Hepatocyte (in vitro differentiated cells): ENCODE data around the gene ATP1B1. TPM values are rescaled to one million over a fixed set of nuclear protein-coding genes. Genes with fewer than 3 reads are reported as not detected.

ENCODE experiments used
- DNase-seq: peaks from one replicate; pipeline ENCODE4 v3.0.0-alpha.2; 2016; ENCODE audit warnings: low spot score
- H2AFZ ChIP-seq: fragments of 200-600 bp; sonication (generic); 2 replicates; pipeline ENCODE4 v1.6.0; 2016; ENCODE audit warnings: antibody characterized with exemption, mild to moderate bottlenecking
- H3K27ac ChIP-seq: fragments of 200-600 bp; sonication (generic); 2 replicates; pipeline ENCODE4 v1.5.1; 2016; ENCODE audit warnings: mild to moderate bottlenecking
- H3K27me3 ChIP-seq: fragments of 200-600 bp; sonication (generic); 2 replicates; pipeline ENCODE4 v1.6.1; 2016
- H3K36me3 ChIP-seq: fragments of 200-600 bp; sonication (generic); replicated peaks from 2 replicates; pipeline ENCODE4 v1.5.1; 2016; ENCODE audit warnings: low read depth; ENCODE audit not compliant: insufficient read depth
- H3K4me1 ChIP-seq: fragments of 200-600 bp; sonication (generic); 2 replicates; pipeline ENCODE4 v1.5.1; 2016; ENCODE audit warnings: mild to moderate bottlenecking, moderate library complexity; ENCODE audit not compliant: insufficient read depth
- H3K4me2 ChIP-seq: fragments of 200-600 bp; sonication (generic); 2 replicates; pipeline ENCODE4 v1.6.0; 2016
- H3K4me3 ChIP-seq: fragments of 200-600 bp; sonication (generic); 2 replicates; pipeline ENCODE4 v1.5.1; 2016; ENCODE audit warnings: mild to moderate bottlenecking
- H3K79me2 ChIP-seq: fragments of 200-600 bp; sonication (generic); 2 replicates; pipeline ENCODE4 v1.6.0; 2017; ENCODE audit warnings: mild to moderate bottlenecking
- H3K9me2 ChIP-seq: fragments of 200-600 bp; sonication (generic); replicated peaks from 2 replicates; pipeline ENCODE4 v1.6.0; 2017; ENCODE audit warnings: mild to moderate bottlenecking; ENCODE audit not compliant: insufficient read depth
- H3K9me3 ChIP-seq: fragments of 200-600 bp; sonication (generic); 2 replicates; pipeline ENCODE4 v1.5.1; 2016; ENCODE audit warnings: low read depth, mild to moderate bottlenecking
- H4K20me1 ChIP-seq: fragments of 200-600 bp; sonication (generic); 2 replicates; pipeline ENCODE4 v1.6.0; 2016; ENCODE audit warnings: mild to moderate bottlenecking; ENCODE audit not compliant: insufficient read depth, poor library complexity, severe bottlenecking
- EZH2 ChIP-seq: fragments of 200-600 bp; sonication (generic); IDR thresholded peaks from 2 replicates; pipeline ENCODE4 v1.6.1; 2016; ENCODE audit warnings: antibody characterized with exemption, mild to moderate bottlenecking, borderline replicate concordance
- EZH2phosphoT487 ChIP-seq: fragments of 200-600 bp; sonication (generic); IDR thresholded peaks from one replicate; pipeline ENCODE4 v1.6.1; 2018; ENCODE audit warnings: antibody characterized with exemption, mild to moderate bottlenecking, low read depth, moderate library complexity; ENCODE audit not compliant: unreplicated experiment, severe bottlenecking
- WGBS: methylation state at CpG from one replicate; pipeline ENCODE4 v1.1.6; 2016; ENCODE audit warnings: low lambda C conversion rate; ENCODE audit errors: missing lambda C conversion rate; 5-methylcytosine and 5-hydroxymethylcytosine counted together
- polyA plus RNA-seq: library from polyadenylated mRNA; unstranded; fragments of >200 nt; fragmentation: Nextera tagmentation; extraction: Ambion mirVana; gene quantifications from 2 replicates; pipeline ENCODE4 v1.2.1, GENCODE V29; 2016
- total RNA-seq: library from RNA; depleted of rRNA; stranded (reverse); fragments of >200 nt; gene quantifications from 2 replicates; pipeline ENCODE4 v1.2.3, GENCODE V29; 2014
- TF ChIP-seq, protein P1 (sequence below): fragments of 200-600 bp; sonication (generic); IDR thresholded peaks from 2 replicates; pipeline ENCODE4 v1.5.1; 2016; ENCODE audit warnings: antibody characterized with exemption, mild to moderate bottlenecking; ENCODE audit not compliant: poor library complexity

The ATP1B1 gene
- total and polyA plus RNA-seq, 2 experiments from 2014 or later: 123 to 379 TPM

DNA sequence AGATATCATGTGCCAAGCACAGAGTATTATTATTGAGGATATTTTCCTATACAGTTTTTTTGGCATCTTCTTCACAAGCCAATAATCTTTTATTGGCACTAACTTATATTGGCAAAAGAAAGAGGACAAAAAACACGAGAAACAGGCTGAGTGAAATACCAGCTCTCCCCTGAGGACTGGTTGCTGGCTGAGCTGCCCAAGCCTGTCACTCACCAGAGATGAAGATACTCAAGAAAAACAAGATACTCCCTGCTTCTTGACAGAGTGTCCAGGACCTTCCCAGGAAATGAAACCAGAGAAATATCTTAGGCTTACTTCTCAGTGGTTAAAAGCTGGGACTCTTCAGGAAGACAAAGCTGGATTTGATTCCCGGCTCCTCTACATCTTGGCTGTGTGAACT, 35.9 kb upstream of the ATP1B1 start:
- WGBS: 79% methylated on average over 2 of the region's 2 CpGs

DNA sequence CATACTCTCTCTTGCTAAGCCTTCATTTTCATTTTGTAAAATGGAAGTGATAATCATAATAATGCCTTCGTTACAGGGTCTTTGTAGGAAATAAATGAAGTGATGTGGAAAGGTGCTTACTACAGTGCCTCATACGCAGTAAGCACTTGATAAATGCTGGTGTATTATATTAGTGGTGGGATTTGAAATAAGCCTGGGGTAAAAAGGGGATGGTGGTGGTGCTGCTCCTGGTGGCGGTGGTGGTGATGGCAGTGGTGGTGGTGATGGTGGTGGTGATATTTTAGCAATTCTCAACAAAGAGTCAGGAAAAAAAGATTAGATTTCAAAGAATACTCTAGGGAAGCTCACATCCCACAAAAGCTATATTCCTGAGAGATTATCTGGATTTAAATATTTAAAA, 35.5 kb upstream of the ATP1B1 start:
- 90% methylated on average over 3 of the region's 3 CpGs for WGBS
- H3K4me2 ChIP-seq: no peak overlapping the region
- H3K4me1 ChIP-seq: no peaks in the 10 kb centered on the region
- H2AFZ ChIP-seq: no peak overlapping the region
- H3K79me2 ChIP-seq: no peaks in the 10 kb centered on the region
- TF ChIP-seq EZH2phosphoT487: no peak
- TF ChIP-seq, protein P1, sequence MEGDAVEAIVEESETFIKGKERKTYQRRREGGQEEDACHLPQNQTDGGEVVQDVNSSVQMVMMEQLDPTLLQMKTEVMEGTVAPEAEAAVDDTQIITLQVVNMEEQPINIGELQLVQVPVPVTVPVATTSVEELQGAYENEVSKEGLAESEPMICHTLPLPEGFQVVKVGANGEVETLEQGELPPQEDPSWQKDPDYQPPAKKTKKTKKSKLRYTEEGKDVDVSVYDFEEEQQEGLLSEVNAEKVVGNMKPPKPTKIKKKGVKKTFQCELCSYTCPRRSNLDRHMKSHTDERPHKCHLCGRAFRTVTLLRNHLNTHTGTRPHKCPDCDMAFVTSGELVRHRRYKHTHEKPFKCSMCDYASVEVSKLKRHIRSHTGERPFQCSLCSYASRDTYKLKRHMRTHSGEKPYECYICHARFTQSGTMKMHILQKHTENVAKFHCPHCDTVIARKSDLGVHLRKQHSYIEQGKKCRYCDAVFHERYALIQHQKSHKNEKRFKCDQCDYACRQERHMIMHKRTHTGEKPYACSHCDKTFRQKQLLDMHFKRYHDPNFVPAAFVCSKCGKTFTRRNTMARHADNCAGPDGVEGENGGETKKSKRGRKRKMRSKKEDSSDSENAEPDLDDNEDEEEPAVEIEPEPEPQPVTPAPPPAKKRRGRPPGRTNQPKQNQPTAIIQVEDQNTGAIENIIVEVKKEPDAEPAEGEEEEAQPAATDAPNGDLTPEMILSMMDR: no peak
- TF ChIP-seq EZH2: no peak
- no peaks in the 10 kb centered on the region for H4K20me1 ChIP-seq
- H3K4me3 ChIP-seq: no peak overlapping the region
- H3K27ac ChIP-seq: no peak overlapping the region
- no peaks in the 10 kb centered on the region for H3K9me2 ChIP-seq
- H3K27me3 ChIP-seq: no peaks in the 10 kb centered on the region
- no peak for DNase-seq
- no peaks in the 10 kb centered on the region for H3K36me3 ChIP-seq
- H3K9me3 ChIP-seq: peaks cover 4% of the 10 kb centered on the region

More for the DNA sequence above, 35.9 kb upstream of the ATP1B1 start:
- H3K4me3 ChIP-seq: no peak overlapping the region
- no peaks in the 10 kb centered on the region for H4K20me1 ChIP-seq
- H3K27ac ChIP-seq: no peak overlapping the region
- no peak for DNase-seq
- H2AFZ ChIP-seq: no peak overlapping the region
- H3K9me2 ChIP-seq: no peaks in the 10 kb centered on the region
- no peaks in the 10 kb centered on the region for H3K79me2 ChIP-seq
- no peaks in the 10 kb centered on the region for H3K27me3 ChIP-seq
- no peaks in the 10 kb centered on the region for H3K36me3 ChIP-seq
- H3K9me3 ChIP-seq: peaks cover 4% of the 10 kb centered on the region
- no peak overlapping the region for H3K4me2 ChIP-seq
- TF ChIP-seq EZH2: no peak
- no peak for TF ChIP-seq EZH2phosphoT487
- TF ChIP-seq, protein P1: no peak
- H3K4me1 ChIP-seq: no peaks in the 10 kb centered on the region

DNA sequence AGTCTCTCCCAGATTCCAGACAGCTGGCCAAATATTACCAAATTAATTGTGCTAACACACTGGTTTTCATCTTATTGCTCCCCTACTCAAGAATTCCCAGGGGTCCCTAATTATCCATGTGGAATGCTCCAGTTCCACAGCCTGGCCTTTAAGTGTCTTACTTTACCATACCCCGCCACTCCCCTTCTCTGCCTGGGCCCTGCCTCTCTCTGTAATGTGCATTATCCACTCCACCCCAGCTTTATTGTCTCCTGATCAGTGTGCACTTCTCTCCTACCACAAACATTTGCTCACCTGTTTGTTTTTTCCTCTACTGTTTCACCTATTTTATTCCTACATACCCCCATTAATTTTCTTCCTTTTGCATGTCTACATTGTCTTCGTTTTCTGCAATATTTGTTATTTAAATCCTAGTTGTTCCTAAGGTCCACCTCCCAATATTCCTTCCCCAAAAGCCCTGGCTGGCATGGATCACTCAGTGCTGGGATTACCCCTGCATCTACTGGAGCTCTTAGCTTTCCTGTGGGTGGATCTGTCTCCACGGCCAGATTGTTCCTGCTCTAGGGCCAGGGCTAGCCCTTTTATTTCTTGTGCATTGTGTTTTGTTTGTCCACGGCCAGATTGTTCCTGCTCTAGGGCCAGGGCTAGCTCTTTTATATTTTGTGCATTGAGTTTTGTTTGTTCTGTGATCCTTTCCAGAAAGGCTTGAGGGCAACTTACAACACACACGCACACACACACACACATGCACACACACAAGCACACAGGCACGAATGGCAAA, 33.4 kb upstream of the ATP1B1 start:
- TF ChIP-seq EZH2: no peak
- TF ChIP-seq, protein P1: no peak
- TF ChIP-seq EZH2phosphoT487: no peak
- H3K4me2 ChIP-seq: no peak overlapping the region
- no peaks in the 10 kb centered on the region for H3K9me2 ChIP-seq
- DNase-seq: no peak
- no peaks in the 10 kb centered on the region for H3K9me3 ChIP-seq
- no peak overlapping the region for H3K4me3 ChIP-seq
- WGBS: 70% methylated on average over 6 of the region's 6 CpGs
- no peaks in the 10 kb centered on the region for H3K36me3 ChIP-seq
- H3K27me3 ChIP-seq: no peaks in the 10 kb centered on the region
- no peaks in the 10 kb centered on the region for H3K79me2 ChIP-seq
- no peaks in the 10 kb centered on the region for H3K4me1 ChIP-seq
- no peak overlapping the region for H3K27ac ChIP-seq
- H2AFZ ChIP-seq: no peak overlapping the region
- no peaks in the 10 kb centered on the region for H4K20me1 ChIP-seq
